Muscle of leg (tissue), 11 donors: ENCODE results near the gene C1orf56. TPM values are rescaled to one million over a fixed set of nuclear protein-coding genes. Genes with fewer than 3 reads are reported as not detected.

Experiments
- DNase-seq: peaks from one replicate; pipeline ENCODE4 v3.0.0; 2013
- H3K27ac ChIP-seq: one replicate; pipeline ENCODE4 v1.5.1; 2013; ENCODE audit warnings: mild to moderate bottlenecking, low read length, control low read depth
- H3K27me3 ChIP-seq: one replicate; pipeline ENCODE4 v1.6.1; 2013; ENCODE audit warnings: low read length; ENCODE audit not compliant: control insufficient read depth, insufficient read depth
- H3K36me3 ChIP-seq: one replicate; pipeline ENCODE4 v1.6.1; 2013; ENCODE audit warnings: low read length; ENCODE audit not compliant: control insufficient read depth, insufficient read depth
- H3K4me1 ChIP-seq: one replicate; pipeline ENCODE4 v1.6.1; 2013; ENCODE audit warnings: low read length; ENCODE audit not compliant: control insufficient read depth, insufficient read depth
- H3K4me3 ChIP-seq: one replicate; pipeline ENCODE4 v1.5.1; 2013; ENCODE audit warnings: low read length, control low read depth
- H3K9me3 ChIP-seq: replicated peaks from 2 replicates; pipeline ENCODE4 v1.6.1; 2013; ENCODE audit warnings: low read depth, low read length; ENCODE audit not compliant: control insufficient read depth
- whole genome bisulfite sequencing: methylation state at CpG from one replicate; pipeline ENCODE4 v1.1.5; 2013; ENCODE audit warnings: missing lambda C conversion rate; ENCODE audit not compliant: insufficient coverage; 5-methylcytosine and 5-hydroxymethylcytosine counted together
- polyA plus RNA-seq, 8 donors: library from polyadenylated mRNA; unstranded; fragments of 120-200 nt; gene quantifications; one replicate each; pipeline versions ENCODE4 v1.2.1 to v1.2.3, GENCODE V29; 2013; ENCODE audit warnings: inconsistent platforms in 1 of 8, low replicate concordance in 1 of 8; ENCODE audit not compliant: insufficient read length in 8 of 8, insufficient read depth in 1 of 8
- total RNA-seq: library from RNA; stranded (reverse); fragments of 120-200 nt; gene quantifications from one replicate; pipeline ENCODE4 v1.2.4, GENCODE V29; 2013

The C1orf56 gene
- total and polyA plus RNA-seq, 9 donors = 2.6 to 8.6 (median 5.8) TPM

DNA sequence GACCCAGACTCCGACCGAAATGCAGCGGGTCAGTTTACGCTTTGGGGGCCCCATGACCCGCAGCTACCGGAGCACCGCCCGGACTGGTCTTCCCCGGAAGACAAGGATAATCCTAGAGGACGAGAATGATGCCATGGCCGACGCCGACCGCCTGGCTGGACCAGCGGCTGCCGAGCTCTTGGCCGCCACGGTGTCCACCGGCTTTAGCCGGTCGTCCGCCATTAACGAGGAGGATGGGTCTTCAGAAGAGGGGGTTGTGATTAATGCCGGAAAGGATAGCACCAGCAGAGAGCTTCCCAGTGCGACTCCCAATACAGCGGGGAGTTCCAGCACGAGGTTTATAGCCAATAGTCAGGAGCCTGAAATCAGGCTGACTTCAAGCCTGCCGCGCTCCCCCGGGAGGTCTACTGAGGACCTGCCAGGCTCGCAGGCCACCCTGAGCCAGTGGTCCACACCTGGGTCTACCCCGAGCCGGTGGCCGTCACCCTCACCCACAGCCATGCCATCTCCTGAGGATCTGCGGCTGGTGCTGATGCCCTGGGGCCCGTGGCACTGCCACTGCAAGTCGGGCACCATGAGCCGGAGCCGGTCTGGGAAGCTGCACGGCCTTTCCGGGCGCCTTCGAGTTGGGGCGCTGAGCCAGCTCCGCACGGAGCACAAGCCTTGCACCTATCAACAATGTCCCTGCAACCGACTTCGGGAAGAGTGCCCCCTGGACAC is 534 bp downstream of the C1orf56 start:
- H3K27ac ChIP-seq = peak overlapping the region; percentile 94
- H3K4me3 ChIP-seq = peak overlapping the region; percentile 92
- H3K4me1 ChIP-seq = peaks cover 13% of the 10 kb centered on the region
- H3K9me3 ChIP-seq = no peaks in the 10 kb centered on the region
- H3K36me3 ChIP-seq = peaks cover 24% of the 10 kb centered on the region
- DNase-seq = peak; percentile 79
- H3K27me3 ChIP-seq = no peaks in the 10 kb centered on the region
- 0% methylated on average over 42 of the region's 48 CpGs for WGBS

DNA sequence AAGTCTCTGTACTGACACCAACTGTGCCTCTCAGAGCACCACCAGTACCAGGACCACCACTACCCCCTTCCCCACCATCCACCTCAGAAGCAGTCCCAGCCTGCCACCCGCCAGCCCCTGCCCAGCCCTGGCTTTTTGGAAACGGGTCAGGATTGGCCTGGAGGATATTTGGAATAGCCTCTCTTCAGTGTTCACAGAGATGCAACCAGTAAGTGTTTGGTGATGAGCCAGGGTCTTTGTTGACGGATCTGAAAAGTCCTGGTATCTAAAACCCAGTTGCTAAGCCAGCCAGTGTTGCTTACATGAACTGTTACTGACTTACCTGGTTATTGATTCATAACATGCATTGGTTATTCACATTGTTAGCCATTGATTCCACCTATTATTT is 1.1 kb downstream of the C1orf56 start:
- H3K36me3 ChIP-seq = peaks cover 24% of the 10 kb centered on the region
- DNase-seq = no peak
- no peaks in the 10 kb centered on the region for H3K9me3 ChIP-seq
- peaks cover 13% of the 10 kb centered on the region for H3K4me1 ChIP-seq
- no peaks in the 10 kb centered on the region for H3K27me3 ChIP-seq
- peak overlapping the region; percentile 94 for H3K27ac ChIP-seq
- peak overlapping the region; percentile 92 for H3K4me3 ChIP-seq
- no CpG with 5 or more reads among the region's 3 CpGs for WGBS

- 92% methylated on average over 3 of the region's 5 CpGs for WGBS
- H3K27me3 ChIP-seq = no peaks in the 10 kb centered on the region
- no peak overlapping the region for H3K27ac ChIP-seq
- DNase-seq = no peak
- no peak overlapping the region for H3K4me3 ChIP-seq
- peaks cover 31% of the 10 kb centered on the region for H3K36me3 ChIP-seq
- H3K4me1 ChIP-seq = peaks cover 13% of the 10 kb centered on the region
- H3K9me3 ChIP-seq = no peaks in the 10 kb centered on the region
Observed at GRCh38 chr1:151049458-151049857, 1.9 kb downstream of the C1orf56 start.

GRCh38 chr1:151050051-151050688 is 2.6 kb downstream of the C1orf56 start:
- Histone ChIP-seq H3K4me1 (peaks cover 13% of the 10 kb centered on the region), H3K27ac (no peak overlapping the region), H3K4me3 (no peak overlapping the region), H3K36me3 (peaks cover 38% of the 10 kb centered on the region), H3K9me3 (no peaks in the 10 kb centered on the region), H3K27me3 (no peaks in the 10 kb centered on the region)
- DNase-seq = no peak
- WGBS = no CpG with 5 or more reads among the region's 2 CpGs

DNA sequence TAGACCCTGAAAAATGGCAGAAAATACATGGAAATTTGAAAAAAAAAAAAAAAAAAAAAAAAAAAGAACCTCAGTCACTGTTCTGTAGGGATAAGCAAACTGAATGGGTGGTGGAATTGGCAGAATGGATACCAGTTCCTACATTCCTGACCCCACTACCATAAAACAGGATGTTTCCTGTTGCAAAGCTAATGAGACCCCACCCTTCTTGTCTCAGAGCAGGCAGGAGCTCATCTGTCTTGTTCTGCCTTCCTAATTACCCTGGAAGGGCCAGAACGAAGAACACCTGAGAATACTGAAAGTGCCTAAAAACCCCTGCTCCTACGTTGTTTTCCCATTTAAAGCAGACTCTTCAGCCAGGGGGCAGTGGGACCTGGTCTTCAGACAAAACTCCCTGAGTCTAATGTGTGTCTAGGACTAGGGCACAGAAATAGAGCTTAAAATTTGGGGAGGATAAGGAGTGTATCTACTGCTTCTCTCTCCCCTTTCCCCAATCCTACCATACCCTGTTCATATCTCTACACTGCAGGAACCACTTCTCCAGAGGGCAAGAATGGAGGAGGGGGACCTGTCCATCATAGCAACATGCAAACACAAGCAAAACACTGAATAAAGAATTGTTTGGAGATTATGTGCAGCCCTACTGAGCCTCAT is 3.9 kb downstream of the C1orf56 start:
- no CpG with 5 or more reads among the region's 2 CpGs for WGBS
- peaks cover 51% of the 10 kb centered on the region for H3K36me3 ChIP-seq
- H3K27ac ChIP-seq = no peak overlapping the region
- H3K9me3 ChIP-seq = no peaks in the 10 kb centered on the region
- no peak for DNase-seq
- H3K4me3 ChIP-seq = no peak overlapping the region
- H3K4me1 ChIP-seq = peaks cover 23% of the 10 kb centered on the region
- no peaks in the 10 kb centered on the region for H3K27me3 ChIP-seq

DNA sequence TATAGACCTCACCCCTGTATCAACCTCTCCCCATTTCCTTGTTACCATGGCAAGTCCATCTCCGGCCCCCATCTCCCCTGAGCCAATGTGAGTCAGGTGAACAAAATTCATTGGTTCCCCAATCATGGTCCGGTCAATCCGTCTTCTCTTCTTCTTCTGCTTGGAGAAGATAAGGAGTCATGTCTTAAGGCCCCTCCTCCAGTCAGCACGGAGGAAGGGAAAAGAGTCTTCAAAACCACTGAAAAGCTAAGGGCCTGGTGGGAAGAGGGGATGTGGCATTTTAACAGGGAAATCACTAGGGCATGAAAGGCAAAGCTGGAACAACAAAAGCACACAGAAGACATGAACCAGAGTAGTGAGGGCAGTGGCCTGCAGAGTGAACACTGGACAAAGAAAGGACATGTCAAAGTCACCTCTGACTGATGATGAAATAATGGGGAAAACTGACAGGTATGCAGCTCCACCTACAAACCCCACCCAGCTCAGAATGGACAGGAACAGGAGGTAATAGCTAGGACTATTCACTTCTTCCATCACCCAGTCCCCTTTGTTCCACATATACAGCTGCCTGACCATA is 7.5 kb downstream of the C1orf56 start:
- no peaks in the 10 kb centered on the region for H3K9me3 ChIP-seq
- DNase-seq = no peak
- peaks cover 35% of the 10 kb centered on the region for H3K4me1 ChIP-seq
- WGBS = no CpG with 5 or more reads among the region's 4 CpGs
- H3K27me3 ChIP-seq = no peaks in the 10 kb centered on the region
- no peak overlapping the region for H3K27ac ChIP-seq
- H3K4me3 ChIP-seq = no peak overlapping the region
- peaks cover 56% of the 10 kb centered on the region for H3K36me3 ChIP-seq

DNA sequence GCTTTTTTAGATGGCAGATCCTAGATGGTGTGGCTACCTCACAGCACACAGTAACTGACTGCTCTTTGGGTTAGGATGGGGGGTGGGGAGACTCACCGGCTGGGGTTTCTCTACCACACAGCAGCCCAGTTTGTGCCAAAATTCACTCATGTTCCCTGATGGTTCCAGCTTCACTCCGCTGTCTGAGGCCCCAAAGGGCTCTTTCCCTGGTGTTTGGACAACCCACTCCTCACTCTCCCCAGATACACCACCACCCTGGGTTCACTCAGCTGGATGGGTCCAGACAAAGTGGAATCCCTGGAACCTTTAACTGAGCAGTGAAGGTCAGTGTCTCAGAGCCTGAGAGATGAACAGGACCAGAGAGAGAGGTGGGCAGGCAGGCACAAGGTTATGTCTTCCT is 8.0 kb downstream of the C1orf56 start:
- Histone ChIP-seq H3K27me3 (no peaks in the 10 kb centered on the region), H3K36me3 (peaks cover 56% of the 10 kb centered on the region), H3K27ac (no peak overlapping the region), H3K4me3 (no peak overlapping the region), H3K9me3 (no peaks in the 10 kb centered on the region), H3K4me1 (peaks cover 39% of the 10 kb centered on the region)
- DNase-seq = no peak
- no CpG with 5 or more reads among the region's 2 CpGs for WGBS

DNA sequence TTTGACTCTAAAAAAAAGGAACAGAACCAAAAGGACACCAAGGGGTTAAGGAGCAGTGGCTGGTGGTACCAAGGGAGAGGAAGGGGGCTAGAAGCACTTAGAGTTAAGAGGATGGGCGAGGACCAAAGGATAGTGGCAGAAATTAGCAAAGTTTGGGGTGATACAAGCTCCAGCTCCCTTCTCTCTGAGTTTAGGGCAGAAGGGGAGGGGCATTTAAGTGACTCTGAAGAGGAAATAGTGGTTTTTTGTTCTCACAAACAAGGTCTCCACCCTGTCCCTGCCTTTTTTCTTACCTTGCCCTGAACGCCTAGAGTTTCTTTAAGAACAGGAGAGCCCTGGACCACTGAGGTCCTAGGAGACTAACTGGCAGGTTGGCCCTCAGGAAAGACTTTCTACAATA is 8.6 kb downstream of the C1orf56 start:
- Histone ChIP-seq H3K27ac (peak overlapping the region; percentile 39), H3K9me3 (no peaks in the 10 kb centered on the region), H3K36me3 (peaks cover 56% of the 10 kb centered on the region), H3K4me1 (peaks cover 43% of the 10 kb centered on the region), H3K4me3 (no peak overlapping the region), H3K27me3 (no peaks in the 10 kb centered on the region)
- no peak for DNase-seq
- WGBS = 42% methylated on average over 2 of the region's 2 CpGs

DNA sequence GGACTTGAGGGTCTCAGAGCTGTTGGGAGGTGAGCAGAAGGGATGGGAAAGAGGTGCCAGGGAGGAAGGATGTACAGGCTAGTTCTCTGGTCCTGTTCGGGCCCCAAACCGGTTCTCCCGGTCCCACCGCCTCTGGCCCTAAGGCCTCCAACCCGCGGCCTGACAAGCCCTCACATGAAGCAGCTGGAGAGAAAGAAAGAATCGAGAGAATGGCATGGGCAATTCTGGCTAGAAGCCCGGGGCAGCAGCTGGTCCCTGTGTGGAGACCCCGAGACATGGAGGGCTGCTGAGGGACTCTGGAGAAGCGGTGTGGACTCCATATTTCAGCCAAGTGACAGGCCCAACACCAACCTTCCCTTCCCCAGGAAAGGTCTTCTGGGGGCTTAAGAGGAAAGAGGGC is 11.1 kb downstream of the C1orf56 start:
- peak; percentile 81 for DNase-seq
- peak overlapping the region; percentile 97 for H3K27ac ChIP-seq
- H3K27me3 ChIP-seq = no peaks in the 10 kb centered on the region
- peaks cover 33% of the 10 kb centered on the region for H3K36me3 ChIP-seq
- WGBS = 1% methylated on average over 10 of the region's 10 CpGs
- H3K4me3 ChIP-seq = peak overlapping the region; percentile 98
- peaks cover 43% of the 10 kb centered on the region for H3K4me1 ChIP-seq
- H3K9me3 ChIP-seq = no peaks in the 10 kb centered on the region
